ENCODE results near the gene RFNG. TPM values are rescaled to one million over a fixed set of nuclear protein-coding genes. Genes with fewer than 3 reads are reported as not detected.

Gene RFNG
- total RNA-seq, 1 donor from 2014 or later, result 30.0 TPM

DNA sequence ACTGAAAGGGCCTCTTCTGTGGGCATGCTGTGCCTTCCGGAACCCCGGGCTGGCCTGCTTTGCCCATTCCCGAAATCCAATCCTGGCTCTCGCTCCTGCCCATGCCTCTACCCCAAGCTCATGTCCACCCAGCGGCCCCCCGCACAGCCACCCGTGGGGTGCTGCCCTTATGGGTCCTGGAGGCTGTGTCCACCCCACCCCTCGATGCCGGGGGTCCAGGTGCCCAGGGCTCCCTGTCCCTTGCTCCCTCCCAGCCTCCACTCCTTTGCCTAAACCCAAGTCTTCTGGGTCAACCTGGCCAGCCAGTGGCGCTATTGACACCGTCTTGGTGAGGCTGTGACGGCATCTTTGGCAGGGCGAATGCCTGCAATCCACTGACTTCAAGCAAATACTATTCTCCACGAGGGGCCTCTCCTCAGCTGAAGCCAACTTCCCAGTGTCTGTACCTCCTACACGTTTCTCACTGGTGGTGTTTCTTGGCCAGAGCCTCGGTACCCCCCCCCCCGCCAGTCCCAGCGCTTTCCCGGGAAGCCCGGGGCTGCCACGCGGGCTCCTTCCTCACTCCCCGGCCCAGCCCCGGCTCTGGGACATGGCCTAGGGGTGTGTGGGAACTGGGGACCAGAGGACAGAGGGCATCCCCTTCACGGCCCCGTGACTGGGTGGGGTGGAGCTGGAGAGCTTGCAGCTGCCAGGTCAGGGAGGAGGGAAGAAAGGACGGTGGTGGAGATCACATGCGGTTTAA lies 26.2 kb upstream of the RFNG start:
- DNase-seq (ENCODE audit: low spot score), result no peak

DNA sequence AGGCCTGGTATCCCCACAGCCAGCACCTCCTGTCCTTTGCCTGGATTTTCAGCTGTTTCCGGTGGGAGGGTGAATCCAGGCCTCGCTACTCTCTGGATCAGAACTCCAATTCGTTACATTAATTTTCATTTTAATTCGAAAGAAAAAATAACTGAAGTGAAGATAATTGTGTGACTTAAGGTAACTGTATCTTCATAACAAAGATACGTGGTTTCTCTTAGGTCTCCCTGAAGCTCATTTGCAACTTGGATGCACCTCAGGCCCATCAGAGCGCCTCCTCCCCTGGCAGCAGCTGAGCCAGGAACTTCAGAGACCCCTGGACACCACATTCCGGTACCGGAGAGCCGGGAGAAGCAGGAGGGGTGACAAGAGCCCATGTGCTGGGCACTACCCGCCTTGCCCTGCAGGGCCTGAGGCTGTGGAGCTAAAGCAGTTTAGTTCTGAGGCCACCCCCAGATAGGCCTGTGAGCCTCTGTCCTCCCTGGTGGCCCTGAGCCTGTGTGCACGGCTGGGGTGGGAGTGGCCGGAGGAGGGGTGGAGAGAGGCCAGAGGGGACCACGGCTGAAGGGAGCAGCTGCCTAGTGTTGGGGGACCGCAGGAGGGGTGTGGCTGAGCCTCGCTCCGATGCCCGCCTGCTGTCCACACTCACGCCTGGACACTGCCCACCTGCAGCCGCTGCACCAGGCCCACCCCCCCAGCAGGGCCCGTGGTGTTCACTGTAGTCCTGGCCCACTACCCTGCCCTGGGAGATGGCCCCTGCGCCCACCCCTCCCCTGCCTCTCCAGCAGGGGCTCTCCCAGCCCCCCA lies 25.4 kb upstream of the RFNG start:
- no peak for DNase-seq (ENCODE audit: low spot score)

DNA sequence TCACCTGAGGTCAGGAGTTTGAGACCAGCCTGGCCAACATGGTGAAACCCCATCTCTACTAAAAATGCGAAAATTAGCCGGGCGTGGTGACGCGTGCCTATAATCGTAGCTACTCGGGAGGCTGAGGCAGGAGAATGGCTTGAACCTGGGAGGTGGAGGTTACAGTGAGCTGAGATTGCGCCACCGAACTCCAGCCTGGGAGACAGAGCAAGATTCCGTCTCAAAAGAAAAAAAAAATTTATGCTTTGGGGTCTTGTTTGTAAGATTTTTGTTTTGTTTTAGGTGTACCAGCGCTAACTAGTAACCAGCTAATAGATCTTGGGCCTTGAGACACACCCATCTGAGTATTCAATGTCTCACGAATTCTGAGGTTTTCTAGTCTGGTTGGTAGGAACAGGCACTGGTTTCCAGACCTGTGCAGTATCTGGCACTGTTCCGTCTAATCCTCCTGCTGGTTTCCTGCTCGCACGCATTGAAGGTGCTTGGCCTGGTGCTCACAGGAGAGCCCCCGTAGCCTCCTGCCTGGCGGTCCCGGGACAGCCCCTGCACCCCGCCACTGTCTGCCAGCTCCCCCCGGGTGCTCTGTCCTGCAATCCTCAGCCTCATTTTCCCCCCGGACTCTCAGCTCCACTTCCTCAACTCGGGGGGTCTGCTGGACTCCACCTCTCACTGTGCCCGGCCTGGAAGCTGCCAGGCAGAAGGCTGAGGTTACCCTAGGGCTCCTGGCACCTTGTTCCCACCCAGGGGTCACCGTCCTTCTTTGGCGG lies 24.6 kb upstream of the RFNG start:
- no peak for DNase-seq (ENCODE audit: low spot score)

DNA sequence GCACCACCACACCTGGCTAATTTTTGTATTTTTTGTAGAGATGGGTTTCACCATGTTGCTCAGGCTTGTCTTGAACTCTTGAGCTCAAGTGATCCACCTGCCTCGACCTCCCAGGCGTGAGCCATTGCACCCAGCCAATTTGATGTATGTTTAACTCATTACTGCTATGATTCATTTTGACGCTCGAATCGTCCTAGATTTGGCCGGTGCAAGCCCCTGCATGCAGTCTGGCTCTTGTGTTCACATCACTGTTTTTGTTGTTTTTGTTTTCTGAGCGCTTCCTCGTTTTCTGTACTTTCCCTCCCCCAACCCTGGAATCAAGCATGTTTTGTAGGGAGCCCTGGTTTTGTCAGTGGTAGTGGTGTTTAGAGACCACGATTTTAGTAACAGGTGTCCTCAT lies 21.8 kb upstream of the RFNG start:
- DNase-seq (ENCODE audit: low spot score), result no peak

DNA sequence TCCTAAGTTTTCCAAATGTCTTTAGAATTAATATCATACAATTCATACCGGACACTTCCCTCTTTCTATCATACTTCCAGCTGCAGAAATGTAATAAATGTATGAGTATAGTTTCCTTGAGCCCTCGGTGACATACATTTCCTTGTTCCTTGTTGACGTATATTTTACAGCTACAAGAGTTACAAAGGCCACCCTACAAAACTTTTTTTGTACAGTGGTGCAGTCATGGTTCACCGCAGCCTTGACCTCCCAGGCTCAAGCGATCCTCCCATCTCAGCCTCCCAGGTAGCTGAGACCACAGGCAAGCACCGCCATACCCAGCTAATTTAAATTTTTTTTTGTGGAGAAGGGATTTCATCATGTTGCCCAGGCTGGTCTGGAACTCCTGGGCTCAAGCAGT lies 21.2 kb upstream of the RFNG start:
- no peak for DNase-seq (ENCODE audit: low spot score)

DNA sequence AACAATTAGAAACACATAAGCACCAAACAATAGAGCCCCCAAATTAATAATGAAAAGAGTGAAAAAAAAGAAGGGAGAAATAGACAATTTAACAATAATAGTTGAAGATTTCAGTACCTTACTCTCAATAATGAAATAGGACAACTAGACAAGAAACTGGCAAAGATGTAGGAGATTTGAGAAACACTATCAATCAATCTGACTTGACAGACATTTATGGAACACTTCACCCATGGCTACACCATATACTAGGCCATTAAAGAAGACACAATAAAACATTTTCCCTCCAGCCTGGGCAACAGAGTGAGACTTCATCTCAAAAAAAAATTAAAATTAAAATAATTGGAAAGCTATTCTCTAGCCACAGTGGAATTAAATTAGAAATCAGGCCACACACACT lies 19.0 kb upstream of the RFNG start:
- DNase-seq (ENCODE audit: low spot score), result no peak

DNA sequence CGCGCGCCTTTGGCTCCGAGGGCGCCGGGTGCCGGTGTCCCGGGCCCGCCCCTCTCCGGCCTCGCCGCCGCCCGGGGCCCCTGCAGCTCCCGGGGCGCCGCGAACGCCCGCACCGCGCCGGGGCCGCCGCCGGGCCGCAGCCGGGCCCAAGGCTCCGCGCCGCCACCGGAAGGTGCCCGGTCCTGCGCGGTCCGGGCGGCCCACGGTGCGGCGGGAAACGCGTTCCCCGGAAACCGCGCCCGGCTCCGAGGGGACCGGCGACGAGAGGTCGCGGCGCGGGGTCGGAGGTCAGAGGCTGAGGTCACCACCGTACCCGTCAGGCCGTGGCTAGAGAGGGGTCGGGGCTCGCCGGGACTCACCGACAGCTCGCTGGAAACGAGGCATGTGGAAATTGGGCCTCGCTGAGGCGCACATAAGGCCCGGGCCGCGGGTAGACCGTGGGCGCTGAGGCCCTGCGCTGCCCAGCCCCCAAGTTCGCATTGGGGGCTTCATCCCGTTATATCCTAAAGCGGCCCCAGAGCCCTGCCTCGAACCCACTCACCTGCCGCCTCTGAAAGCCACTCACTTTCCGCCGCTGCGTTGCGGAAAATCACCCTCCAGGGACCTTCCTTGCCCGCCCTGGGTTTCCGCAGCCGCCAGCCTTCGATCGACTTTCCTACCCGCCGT lies 14.2 kb upstream of the RFNG start, which contains the start of gene DUS1L:
Gene DUS1L (minus strand): TSS at position 167 of the 666 bp plus-strand sequence. CDS start 745 bp downstream, outside the sequence.
- no peak for DNase-seq (ENCODE audit: low spot score)

DNA sequence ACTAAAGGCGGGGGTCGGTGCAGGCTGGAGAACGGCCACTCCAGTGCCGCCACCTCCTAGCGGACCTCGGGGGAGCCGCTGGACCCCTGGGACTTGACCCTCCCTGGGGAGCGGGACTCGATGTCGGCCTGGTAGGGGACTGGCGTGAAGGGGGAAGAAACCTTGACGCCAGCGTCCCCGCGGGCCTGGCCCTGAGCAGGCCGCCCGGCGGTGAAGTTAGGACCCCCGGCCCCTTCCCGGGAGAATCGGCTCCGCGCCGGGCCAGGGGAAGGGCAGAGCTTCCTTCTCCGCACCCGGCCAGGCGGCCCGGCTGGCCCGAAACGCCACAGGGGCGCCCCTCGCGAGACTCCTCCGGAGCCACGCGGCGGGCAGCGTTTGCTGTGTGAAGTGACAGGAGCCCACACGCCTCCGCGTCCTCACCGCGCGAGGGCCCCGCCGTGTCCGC lies 13.6 kb upstream of the RFNG start:
- no peak for DNase-seq (ENCODE audit: low spot score)

DNA sequence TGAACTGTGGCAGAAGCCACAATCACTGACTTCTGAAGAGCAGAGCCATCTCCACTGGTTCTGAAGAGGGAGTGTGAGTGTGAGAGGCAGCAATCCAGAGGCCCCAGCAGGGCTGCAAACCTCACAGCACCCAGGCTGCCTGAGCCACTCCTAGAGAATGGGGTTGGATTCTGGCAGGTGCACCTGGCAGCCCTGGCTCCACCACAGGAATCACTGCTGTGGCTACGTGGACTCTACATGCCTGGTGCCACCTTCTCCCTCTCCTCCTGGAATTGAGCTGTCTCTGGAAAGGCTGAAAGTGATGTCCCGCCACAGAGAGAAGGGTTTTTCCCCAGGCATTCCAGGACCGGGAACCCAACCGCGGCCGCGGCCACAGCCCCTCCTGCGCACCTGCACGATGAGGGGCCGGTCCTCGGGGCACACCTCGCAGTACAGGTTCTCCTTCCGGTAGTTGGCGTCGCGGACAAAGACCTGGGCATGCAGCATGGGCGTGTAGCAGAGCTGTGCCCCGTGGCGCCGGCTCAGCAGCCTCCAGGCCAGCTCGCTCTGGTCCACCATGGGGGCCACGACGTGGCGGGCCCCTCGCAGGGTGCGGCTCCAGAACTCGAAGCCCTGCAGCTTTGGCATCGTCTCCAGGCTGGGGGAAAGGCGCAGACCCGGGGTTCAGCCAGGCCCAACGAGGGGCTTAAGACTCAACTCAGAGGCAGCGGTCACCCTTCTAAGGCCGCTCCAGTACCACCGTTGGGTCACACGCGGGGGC lies 13.0 kb upstream of the RFNG start:
- DNase-seq (ENCODE audit: low spot score), result no peak

DNA sequence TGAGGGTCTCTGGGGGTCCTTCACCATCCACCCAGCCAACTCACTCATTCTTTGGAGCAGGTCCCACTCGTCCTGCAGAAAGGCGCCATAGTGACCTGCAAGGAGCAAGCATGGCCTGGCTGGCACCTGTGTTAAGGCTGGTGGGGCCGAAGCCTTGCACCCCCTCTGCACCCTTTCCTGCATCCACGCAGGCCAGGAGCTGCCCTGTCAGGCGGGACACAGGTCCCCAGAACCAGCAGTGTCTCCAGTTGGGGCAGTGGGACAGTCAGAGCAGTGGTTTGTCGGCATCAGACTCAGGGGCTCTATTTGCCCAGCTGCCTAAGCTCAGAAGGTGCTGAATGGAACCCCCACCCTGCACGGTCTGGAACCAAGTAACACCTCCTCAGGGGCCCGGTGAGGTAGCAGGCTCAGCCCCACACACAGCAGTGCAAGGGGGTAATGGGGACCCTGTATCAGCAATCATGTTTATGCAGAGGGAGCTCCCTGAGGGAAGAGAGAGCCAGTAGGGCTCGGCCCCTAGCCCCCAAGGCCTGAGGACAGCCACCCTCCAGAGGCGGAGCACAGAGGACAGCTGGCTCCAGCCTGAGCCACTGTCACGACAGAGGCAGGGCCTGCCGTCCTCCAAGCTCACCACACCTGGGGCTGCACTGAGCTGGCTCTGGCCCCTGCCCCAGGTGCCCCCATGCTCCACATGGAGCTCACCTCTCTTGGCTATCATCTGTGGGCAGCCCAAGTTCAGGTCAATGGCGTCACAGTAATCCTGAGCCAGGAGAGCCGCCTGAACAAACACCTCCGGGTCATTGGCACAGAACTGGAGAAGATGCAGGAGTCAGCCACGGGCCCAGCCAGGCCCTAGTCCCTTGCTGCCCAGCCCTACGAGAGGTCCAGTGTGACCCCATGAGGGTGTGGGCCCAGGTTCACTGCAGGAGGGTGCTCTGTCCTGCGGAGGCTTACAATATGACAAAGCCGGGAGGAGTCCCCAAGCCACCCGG lies 12.1 kb upstream of the RFNG start:
- DNase-seq (ENCODE audit: low spot score), result no peak

DNA sequence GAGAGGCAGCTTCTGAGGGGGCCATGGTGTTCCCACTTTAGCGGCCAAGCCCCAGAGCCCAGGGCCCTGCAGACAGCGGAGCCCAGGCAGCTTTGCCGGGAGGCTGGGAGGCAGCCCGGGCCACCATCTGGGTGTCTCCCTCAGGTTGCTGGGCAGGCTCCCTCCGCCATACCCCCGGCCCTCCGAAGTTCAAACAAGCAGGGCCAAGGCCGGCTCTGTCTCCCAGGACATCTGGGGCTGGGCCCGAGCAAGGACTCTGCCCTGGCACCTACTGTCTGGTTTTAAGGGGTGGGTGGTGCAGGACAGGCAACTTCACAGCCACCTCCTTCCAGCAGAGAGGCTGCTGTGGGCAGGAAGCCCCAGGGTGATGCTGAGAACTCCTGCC lies 11.4 kb upstream of the RFNG start:
- no peak for DNase-seq (ENCODE audit: low spot score)

DNA sequence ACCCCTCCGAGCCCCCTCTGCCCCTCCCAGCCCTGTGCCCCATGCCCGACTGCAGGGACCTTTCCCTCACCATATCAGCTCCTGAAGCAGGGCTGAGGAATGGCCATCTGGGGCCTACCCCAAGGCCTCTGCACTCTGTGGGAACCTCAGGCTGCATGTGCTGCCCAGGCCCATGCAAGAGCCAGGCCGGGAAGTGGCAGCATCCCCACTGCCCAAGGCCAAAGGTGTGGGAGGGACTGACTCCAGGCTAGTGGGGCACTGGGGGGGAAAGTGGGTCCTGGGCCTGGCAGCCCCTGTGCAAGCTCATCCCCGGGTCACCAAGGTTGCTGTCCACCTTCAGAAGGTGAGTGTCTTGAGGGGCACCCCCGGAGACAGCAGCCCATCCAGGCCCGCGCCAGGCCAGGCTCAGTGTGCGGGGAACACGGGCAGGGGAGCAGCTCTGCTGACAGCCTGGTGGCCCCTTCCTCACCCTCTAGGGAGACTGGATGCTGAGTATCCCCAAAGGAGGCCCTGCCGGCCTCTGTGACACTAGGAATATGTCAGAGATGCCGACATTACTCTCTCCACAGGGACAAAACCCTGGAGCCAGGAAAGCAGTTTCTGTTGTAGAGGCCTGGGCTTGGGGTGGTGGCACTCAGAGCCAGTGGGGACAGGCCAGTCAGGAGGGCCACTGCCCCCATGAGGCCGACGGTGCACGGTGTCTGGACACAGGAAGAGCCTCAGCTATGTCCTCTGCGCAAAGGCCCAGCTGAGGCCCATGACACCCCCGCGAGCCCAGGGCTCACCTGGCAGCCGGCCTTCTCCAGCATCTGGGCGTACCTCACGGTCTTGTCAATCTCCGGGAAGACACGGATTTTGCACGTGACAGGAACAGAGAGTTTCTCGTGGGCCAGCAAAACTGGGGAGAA lies 10.7 kb upstream of the RFNG start:
- DNase-seq (ENCODE audit: low spot score), result no peak

DNA sequence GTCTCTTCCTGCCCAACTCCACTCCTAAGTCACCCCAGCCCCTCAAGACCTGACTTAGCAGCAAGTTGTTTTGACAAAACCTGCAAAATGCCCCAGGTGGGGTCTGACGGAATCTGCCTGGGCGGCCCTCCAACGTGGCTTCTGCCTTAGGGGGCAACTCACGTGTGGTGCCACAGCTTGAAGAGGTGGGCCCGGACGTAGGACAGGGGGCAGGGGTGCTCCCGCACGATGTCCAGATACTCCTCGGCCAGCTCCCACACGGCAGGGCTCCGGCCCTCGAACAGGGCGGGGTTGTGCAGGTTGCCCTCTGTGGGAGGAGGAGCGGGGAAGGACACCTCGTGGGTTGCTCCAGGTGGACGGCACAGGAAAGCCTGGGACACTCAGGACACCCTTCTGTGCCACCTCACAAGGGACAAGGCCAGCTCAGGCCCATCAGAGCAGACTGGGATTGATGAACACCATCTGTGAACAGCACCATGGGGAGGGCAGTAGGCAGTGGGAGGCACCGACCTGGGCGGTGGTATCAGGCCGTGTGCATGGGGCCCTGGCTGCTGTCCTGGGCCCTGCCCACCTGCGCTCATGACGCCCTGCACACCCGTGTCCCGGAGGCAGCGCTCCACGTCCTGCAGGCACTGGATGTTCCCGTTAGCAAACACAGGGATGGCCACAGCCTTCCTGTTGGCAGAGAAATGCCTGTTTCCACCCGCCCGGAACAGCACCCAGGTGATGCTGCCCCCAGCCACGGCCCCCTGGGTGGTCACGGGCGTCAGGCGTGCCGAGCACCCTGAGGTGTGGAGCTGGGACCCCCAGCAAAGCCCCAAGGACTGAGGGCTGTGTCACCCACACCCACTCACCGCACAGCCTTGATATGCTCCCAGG lies 9.7 kb upstream of the RFNG start:
- no peak for DNase-seq (ENCODE audit: low spot score)

DNA sequence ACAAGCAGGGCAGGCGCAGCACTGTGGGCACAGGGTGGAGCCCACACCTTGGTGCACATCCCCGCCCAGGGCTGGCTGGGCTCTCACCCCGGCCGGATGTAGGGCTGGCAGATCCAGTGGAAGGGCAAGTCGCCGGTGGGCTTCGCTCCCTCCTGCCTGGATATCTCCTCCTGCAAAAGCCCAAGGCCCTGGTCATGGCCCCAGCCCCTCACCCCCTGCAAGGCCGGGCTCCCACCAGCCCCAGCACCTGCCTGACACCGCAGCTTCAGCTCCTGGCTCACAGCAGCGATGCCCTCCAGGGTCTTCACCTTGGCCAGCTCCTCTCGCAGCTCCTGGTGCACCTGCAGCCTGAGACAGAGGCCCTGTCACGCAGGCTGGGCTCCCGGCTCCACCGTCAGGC lies 9.0 kb upstream of the RFNG start:
- no peak for DNase-seq (ENCODE audit: low spot score)

DNA sequence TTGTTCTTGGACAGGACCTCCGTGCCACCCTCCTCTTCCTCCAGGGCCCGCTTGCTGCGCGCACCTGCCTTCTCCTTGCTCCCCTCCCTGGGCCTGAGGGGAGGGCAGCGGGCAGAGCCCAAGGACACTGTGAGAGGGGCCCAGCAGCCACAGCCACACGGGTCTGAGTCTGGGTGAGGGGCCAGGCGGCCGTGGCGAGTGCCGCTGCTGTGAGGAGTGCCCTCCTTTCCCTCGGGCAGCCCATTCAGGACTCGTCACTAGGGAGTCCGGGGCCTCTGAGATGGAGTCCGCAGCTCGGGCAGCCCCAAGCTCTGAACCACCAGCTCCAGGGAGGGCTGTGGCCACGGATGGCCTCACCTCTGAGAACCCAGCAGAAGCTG lies 8.4 kb upstream of the RFNG start:
- no peak for DNase-seq (ENCODE audit: low spot score)

DNA sequence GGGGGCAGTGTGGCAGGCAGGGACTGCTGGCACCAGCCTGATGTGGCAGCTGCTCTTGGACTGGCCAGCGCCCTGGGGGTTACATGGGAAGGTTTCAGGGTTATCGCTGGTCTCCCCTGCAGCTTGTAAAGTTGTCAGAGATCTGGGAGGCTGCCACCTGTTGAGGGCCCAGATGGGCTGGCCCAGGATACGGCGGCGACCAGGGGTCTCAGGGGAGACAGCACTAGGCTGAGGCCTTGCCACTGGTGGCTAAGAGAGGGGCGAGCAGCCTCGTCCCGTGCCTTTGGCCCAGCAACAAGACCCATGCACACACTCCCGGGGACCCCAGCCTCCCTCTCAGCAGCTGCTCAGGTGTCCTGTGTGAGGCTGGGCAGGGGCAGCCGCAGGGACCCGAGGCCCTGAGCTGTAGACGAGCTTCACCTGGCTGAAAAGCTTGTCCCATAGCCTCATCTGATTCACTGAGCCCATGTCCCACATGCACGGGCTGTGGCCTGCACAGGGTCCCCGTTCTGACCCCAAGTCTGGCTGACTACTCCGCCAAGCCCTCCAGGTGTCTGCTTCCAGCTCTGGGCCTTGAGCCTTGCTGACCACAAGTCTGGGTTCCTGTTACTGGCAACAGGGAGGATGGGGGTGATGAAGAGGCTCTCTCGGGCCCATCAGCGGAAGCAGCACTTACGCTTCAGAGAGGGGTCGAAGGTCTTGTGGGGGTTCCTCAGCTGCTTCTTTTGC lies 7.8 kb upstream of the RFNG start:
- no peak for DNase-seq (ENCODE audit: low spot score)

DNA sequence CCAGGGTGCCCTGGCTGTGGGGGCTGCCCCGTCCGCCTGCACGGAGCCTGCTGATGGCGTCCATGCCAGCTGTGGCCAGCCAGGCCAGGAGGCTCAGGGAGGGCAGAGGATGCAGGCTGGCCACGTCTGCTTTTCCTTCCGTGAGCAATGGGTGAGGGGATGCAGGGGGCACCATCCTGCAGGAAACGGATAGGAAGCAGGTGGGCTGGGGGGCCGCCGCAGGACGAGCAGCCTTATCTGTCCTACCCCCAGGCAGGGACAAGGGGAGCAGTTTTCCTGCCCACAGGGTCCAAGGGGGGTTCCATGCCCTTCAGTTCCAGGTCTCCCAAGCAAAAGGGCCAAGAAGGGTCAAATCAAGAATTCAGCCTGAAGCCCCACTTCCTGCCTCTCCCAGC lies 7.2 kb upstream of the RFNG start:
- no peak for DNase-seq (ENCODE audit: low spot score)

Data from ureter (tissue), 1 donor.